MCF 10A (cell line): ENCODE measurements around the gene COL16A1. TPM values are rescaled to one million over a fixed set of nuclear protein-coding genes. Genes with fewer than 3 reads are reported as not detected.
A peak's percentile ranks its signal among the peaks of the same experiment; 100 is the strongest.

Experiments
- BruUV-seq: library from RNA; stranded (reverse); fragments of 400-500 nt; replicated peaks from 2 replicates; lab custom pipeline; 2021; lab: Mats Ljungman, UMichigan
- CTCF ChIA-PET: fragments of 300-600 bp; sonication (Branson Sonifier 250); formaldehyde crosslinking; extraction: SDS; loops from one replicate; lab custom pipeline; 2021; ENCODE audit warnings: antibody characterized with exemption, inconsistent platforms; lab: Yijun Ruan, JAX
- POLR2A ChIA-PET: fragments of 300-600, 350-650 bp; sonication (Branson Sonifier 250); formaldehyde crosslinking; extraction: SDS; loops from one replicate; lab custom pipeline; 2020; ENCODE audit warnings: antibody characterized with exemption, inconsistent platforms; lab: Yijun Ruan, JAX
- DNase-seq: peaks from one replicate; pipeline ENCODE4 v3.0.0-alpha.2; 2018; ENCODE audit not compliant: unreplicated experiment
- H3K27ac Mint-ChIP-seq: one replicate; pipeline ENCODE4 v1.8.0; 2022; ENCODE audit warnings: mild to moderate bottlenecking, low read depth, mixed read lengths; ENCODE audit not compliant: unreplicated experiment
- H3K27me3 Mint-ChIP-seq: one replicate; pipeline ENCODE4 v1.8.0; 2022; ENCODE audit warnings: mixed read lengths; ENCODE audit not compliant: insufficient read depth, unreplicated experiment
- H3K36me3 Mint-ChIP-seq: one replicate; pipeline ENCODE4 v1.8.0; 2022; ENCODE audit warnings: mild to moderate bottlenecking, moderate library complexity, mixed read lengths; ENCODE audit not compliant: insufficient read depth, unreplicated experiment
- H3K4me1 Mint-ChIP-seq: one replicate; pipeline ENCODE4 v1.8.0; 2022; ENCODE audit warnings: mixed read lengths; ENCODE audit not compliant: insufficient read depth, unreplicated experiment
- H3K4me3 Mint-ChIP-seq: one replicate; pipeline ENCODE4 v1.8.0; 2022; ENCODE audit warnings: mild to moderate bottlenecking, moderate library complexity, mixed read lengths; ENCODE audit not compliant: unreplicated experiment
- H3K9me3 Mint-ChIP-seq: one replicate; pipeline ENCODE4 v1.8.0; 2022; ENCODE audit warnings: mixed read lengths; ENCODE audit not compliant: unreplicated experiment
- CTCF ChIP-seq: fragments of 200-600 bp; IDR thresholded peaks from one replicate; pipeline ENCODE4 v1.8.0; 2022; ENCODE audit warnings: antibody characterized with exemption, mild to moderate bottlenecking; ENCODE audit not compliant: unreplicated experiment
- intact Hi-C: fragments of 100-400 bp; cut with micrococcal nuclease; formaldehyde crosslinking; loops from 2 replicates; pipeline ENCODE4 v1.14.1; 2022
- total RNA-seq: library from RNA; stranded (reverse); gene quantifications from 2 replicates; pipeline ENCODE4 v1.2.3, GENCODE V29; 2022

COL16A1 gene
- total RNA-seq, 1 experiment from 2014 or later, result 42.1 TPM

GRCh38 chr1:31665234-31665878 is 38.5 kb downstream of the COL16A1 start:
- H3K36me3 Mint-ChIP-seq, result peaks cover 19% of the 10 kb centered on the region
- no TSS peak for BruUV-seq
- peaks cover 38% of the 10 kb centered on the region for H3K4me1 Mint-ChIP-seq
- intact Hi-C loops, result loop anchor here (10.0 kb wide), 1 partner anchor 299 kb away; no protein-coding TSS in a partner anchor
- H3K9me3 Mint-ChIP-seq, result no peaks in the 10 kb centered on the region
- H3K27me3 Mint-ChIP-seq, result no peaks in the 10 kb centered on the region
- peak overlapping the region; percentile 67 for H3K27ac Mint-ChIP-seq
- peak overlapping the region; percentile 44 for H3K4me3 Mint-ChIP-seq
- TF ChIP-seq CTCF, result no peak
- DNase-seq, result no peak
- CTCF ChIA-PET, result interaction anchor here (0.5 to 7.7 kb wide), 20 partner anchors 14 to 396 kb away, joined by 3 to 96 read pairs (median 4); no protein-coding TSS in a partner anchor
- POLR2A ChIA-PET, result interaction anchor here (0.6 to 5.2 kb wide), 16 partner anchors 9 to 269 kb away, joined by 3 to 44 read pairs (median 5); partner anchors contain the start of genes COL16A1 and PEF1

GRCh38 chr1:31664528-31664927 is 39.3 kb downstream of the COL16A1 start:
- TF ChIP-seq CTCF, result no peak
- intact Hi-C loops, result loop anchor here (1.0 to 10.0 kb wide), 3 partner anchors 41 to 300 kb away; no protein-coding TSS in a partner anchor
- Mint-ChIP-seq H3K9me3 (no peaks in the 10 kb centered on the region), H3K4me1 (peaks cover 29% of the 10 kb centered on the region), H3K4me3 (no peak overlapping the region), H3K36me3 (peaks cover 14% of the 10 kb centered on the region), H3K27me3 (no peaks in the 10 kb centered on the region), H3K27ac (no peak overlapping the region)
- ChIA-PET CTCF (interaction anchor here (0.7 to 7.7 kb wide), 21 partner anchors 14 to 391 kb away, joined by 3 to 96 read pairs (median 4); partner anchors contain the start of gene ADGRB2), POLR2A (interaction anchor here (0.6 to 5.2 kb wide), 4 partner anchors 9 to 299 kb away, joined by 3 to 44 read pairs (median 4); no protein-coding TSS in a partner anchor)
- DNase-seq, result no peak
- no TSS peak for BruUV-seq

GRCh38 chr1:31663622-31664452 is 40.0 kb downstream of the COL16A1 start:
- ChIA-PET CTCF (interaction anchor here (0.6 to 7.7 kb wide), 31 partner anchors 13 to 391 kb away, joined by 3 to 96 read pairs (median 4); partner anchors contain the start of genes ADGRB2 and PEF1), POLR2A (interaction anchor here (0.8 to 5.2 kb wide), 2 partner anchors 125 to 300 kb away, joined by 3 to 44 read pairs; no protein-coding TSS in a partner anchor)
- H3K27ac Mint-ChIP-seq, result no peak overlapping the region
- TF ChIP-seq CTCF, result peak; percentile 95
- H3K9me3 Mint-ChIP-seq, result no peaks in the 10 kb centered on the region
- H3K4me3 Mint-ChIP-seq, result no peak overlapping the region
- peaks cover 7% of the 10 kb centered on the region for H3K36me3 Mint-ChIP-seq
- DNase-seq, result peak; percentile 67
- intact Hi-C loops, result loop anchor here (1.0 to 10.0 kb wide), 3 partner anchors 41 to 301 kb away; no protein-coding TSS in a partner anchor
- H3K4me1 Mint-ChIP-seq, result peaks cover 24% of the 10 kb centered on the region
- no TSS peak for BruUV-seq
- no peaks in the 10 kb centered on the region for H3K27me3 Mint-ChIP-seq
